Tibial nerve (tissue), 4 donors: ENCODE results near the gene CNDP1.

ENCODE experiments used
- EP300 ChIP-seq, 2 donors: sonication (generic); formaldehyde crosslinking; IDR thresholded peaks; one replicate each; pipeline ENCODE4 v1.6.1; 2017; ENCODE audit warnings: antibody characterized with exemption in 2 of 2, mild to moderate bottlenecking in 1 of 2
- POLR2A ChIP-seq, 2 donors: fragments of 450-650 bp; IDR thresholded peaks; one replicate each; pipeline ENCODE4 v1.6.1; 2017; ENCODE audit warnings: antibody characterized with exemption in 2 of 2, mild to moderate bottlenecking in 2 of 2, moderate library complexity in 2 of 2
- TF ChIP-seq, protein P1 (sequence below), 5 experiments: fragments of 200-600 bp in 3 of 5; fragments of 450-650 bp in 2 of 5; sonication (generic) in 3 of 5; IDR thresholded peaks; one replicate each; pipeline ENCODE4 v1.5.1; 2016 to 2019; ENCODE audit warnings: antibody characterized with exemption in 5 of 5, mild to moderate bottlenecking in 3 of 5, moderate library complexity in 2 of 5

DNA sequence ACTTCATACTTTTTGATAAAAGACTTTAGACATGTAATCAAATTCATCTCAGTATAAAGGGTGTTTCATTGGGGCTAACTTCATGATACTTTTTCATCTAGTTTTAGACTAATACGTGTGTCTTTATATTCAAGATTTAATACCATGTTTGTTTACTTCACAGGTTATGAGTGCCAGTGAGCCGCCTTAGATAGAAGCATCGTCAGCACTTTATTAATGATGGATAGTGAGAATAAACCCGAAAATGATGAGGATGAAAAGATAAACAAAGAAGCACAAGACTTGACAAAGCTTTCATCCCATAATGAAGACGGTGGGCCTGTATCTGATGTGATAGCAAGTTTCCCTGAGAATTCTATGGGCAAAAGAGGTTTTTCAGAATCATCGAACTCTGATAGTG is 96.5 kb downstream of the CNDP1 start:
- TF ChIP-seq, protein P1, sequence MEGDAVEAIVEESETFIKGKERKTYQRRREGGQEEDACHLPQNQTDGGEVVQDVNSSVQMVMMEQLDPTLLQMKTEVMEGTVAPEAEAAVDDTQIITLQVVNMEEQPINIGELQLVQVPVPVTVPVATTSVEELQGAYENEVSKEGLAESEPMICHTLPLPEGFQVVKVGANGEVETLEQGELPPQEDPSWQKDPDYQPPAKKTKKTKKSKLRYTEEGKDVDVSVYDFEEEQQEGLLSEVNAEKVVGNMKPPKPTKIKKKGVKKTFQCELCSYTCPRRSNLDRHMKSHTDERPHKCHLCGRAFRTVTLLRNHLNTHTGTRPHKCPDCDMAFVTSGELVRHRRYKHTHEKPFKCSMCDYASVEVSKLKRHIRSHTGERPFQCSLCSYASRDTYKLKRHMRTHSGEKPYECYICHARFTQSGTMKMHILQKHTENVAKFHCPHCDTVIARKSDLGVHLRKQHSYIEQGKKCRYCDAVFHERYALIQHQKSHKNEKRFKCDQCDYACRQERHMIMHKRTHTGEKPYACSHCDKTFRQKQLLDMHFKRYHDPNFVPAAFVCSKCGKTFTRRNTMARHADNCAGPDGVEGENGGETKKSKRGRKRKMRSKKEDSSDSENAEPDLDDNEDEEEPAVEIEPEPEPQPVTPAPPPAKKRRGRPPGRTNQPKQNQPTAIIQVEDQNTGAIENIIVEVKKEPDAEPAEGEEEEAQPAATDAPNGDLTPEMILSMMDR (IDR thresholded peaks at IDR 0.05) = no peak
- no peak for TF ChIP-seq EP300 (IDR thresholded peaks at IDR 0.05)
- TF ChIP-seq POLR2A (IDR thresholded peaks at IDR 0.05) = no peak
